ENCODE results near the gene DNAJC25.
A peak's percentile ranks its signal among the peaks of the same experiment; 100 is the strongest.

DNAJC25 gene

GRCh38 chr9:111631214-111631971 lies at the start of gene DNAJC25:
DNAJC25 (plus strand) TSS chr9:111631334; CDS start chr9:111631408, 74 bp downstream.
- TF ChIP-seq CTCF (IDR thresholded peaks at IDR 0.05; ENCODE audit: extremely low read depth, insufficient read depth, missing control alignments): no peak
- in situ Hi-C loops (cut with MboI; ENCODE audit: low pct_unique_long_range_greater_than_20kb, low sequenced_read_pairs, unreplicated experiment): no loop called here
- peak; percentile 100 for DNase-seq (ENCODE audit: low spot score)

- no peak for TF ChIP-seq CTCF (IDR thresholded peaks at IDR 0.05; ENCODE audit: extremely low read depth, insufficient read depth, missing control alignments)
- DNase-seq (ENCODE audit: low spot score): no peak
- in situ Hi-C loops (cut with MboI; ENCODE audit: low pct_unique_long_range_greater_than_20kb, low sequenced_read_pairs, unreplicated experiment): no loop called here
These were observed 48.2 kb upstream of the DNAJC25 start for GRCh38 chr9:111582888-111583287.

- in situ Hi-C loops (cut with MboI; ENCODE audit: low pct_unique_long_range_greater_than_20kb, low sequenced_read_pairs, unreplicated experiment): no loop called here
- DNase-seq (ENCODE audit: low spot score): no peak
- no peak for TF ChIP-seq CTCF (IDR thresholded peaks at IDR 0.05; ENCODE audit: extremely low read depth, insufficient read depth, missing control alignments)
These were observed 44.8 kb upstream of the DNAJC25 start for GRCh38 chr9:111586378-111586777.

GRCh38 chr9:111588846-111589245 lies 42.3 kb upstream of the DNAJC25 start:
- in situ Hi-C loops (cut with MboI; ENCODE audit: low pct_unique_long_range_greater_than_20kb, low sequenced_read_pairs, unreplicated experiment): no loop called here
- TF ChIP-seq CTCF (IDR thresholded peaks at IDR 0.05; ENCODE audit: extremely low read depth, insufficient read depth, missing control alignments): no peak
- DNase-seq (ENCODE audit: low spot score): no peak

- in situ Hi-C loops (cut with MboI; ENCODE audit: low pct_unique_long_range_greater_than_20kb, low sequenced_read_pairs, unreplicated experiment): no loop called here
- peak; percentile 72 for DNase-seq (ENCODE audit: low spot score)
- peak; percentile 65 for TF ChIP-seq CTCF (IDR thresholded peaks at IDR 0.05; ENCODE audit: extremely low read depth, insufficient read depth, missing control alignments)
These were observed 33.0 kb upstream of the DNAJC25 start for GRCh38 chr9:111597852-111598732.

- no peak for TF ChIP-seq CTCF (IDR thresholded peaks at IDR 0.05; ENCODE audit: extremely low read depth, insufficient read depth, missing control alignments)
- DNase-seq (ENCODE audit: low spot score): peak; percentile 41
- in situ Hi-C loops (cut with MboI; ENCODE audit: low pct_unique_long_range_greater_than_20kb, low sequenced_read_pairs, unreplicated experiment): no loop called here
These were observed 32.4 kb upstream of the DNAJC25 start for GRCh38 chr9:111598733-111599091.
